NB4 (cell line): ENCODE measurements around the gene FLT1.

Experiments
- DNase-seq: peaks from one replicate; pipeline ENCODE4 v3.0.0; 2010; ENCODE audit warnings: low read depth
- H3K4me3 ChIP-seq: one replicate; pipeline ENCODE4 v1.5.1; 2011; ENCODE audit warnings: mild to moderate bottlenecking, low read depth, low read length, moderate library complexity
- CTCF ChIP-seq: IDR thresholded peaks from one replicate; pipeline ENCODE4 v1.5.1; 2012; ENCODE audit warnings: low read depth, low read length
- MYC ChIP-seq: IDR thresholded peaks from 2 replicates; pipeline ENCODE4 v1.6.1; 2011; ENCODE audit warnings: low read depth, low read length
- POLR2A ChIP-seq: IDR thresholded peaks from 2 replicates; pipeline ENCODE4 v1.6.1; 2011; ENCODE audit warnings: mild to moderate bottlenecking; ENCODE audit not compliant: insufficient read length; ENCODE audit errors: extremely low read depth
- TF ChIP-seq, protein P1 (sequence below): IDR thresholded peaks from 2 replicates; pipeline ENCODE4 v1.6.1; 2011; ENCODE audit warnings: low read depth, low read length

The FLT1 gene

GRCh38 chr13:28494778-28495537 is at the start of gene FLT1:
FLT1 (minus strand) TSS chr13:28495128; CDS start chr13:28494843, 285 bp downstream.
- peak; percentile 72 for DNase-seq
- H3K4me3 ChIP-seq: peak within 1 kb of the TSS; percentile 27
- TF ChIP-seq POLR2A: no peak
- no peak for TF ChIP-seq CTCF
- TF ChIP-seq MYC: no peak
- TF ChIP-seq, protein P1, sequence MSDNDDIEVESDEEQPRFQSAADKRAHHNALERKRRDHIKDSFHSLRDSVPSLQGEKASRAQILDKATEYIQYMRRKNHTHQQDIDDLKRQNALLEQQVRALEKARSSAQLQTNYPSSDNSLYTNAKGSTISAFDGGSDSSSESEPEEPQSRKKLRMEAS: no peak

DNA sequence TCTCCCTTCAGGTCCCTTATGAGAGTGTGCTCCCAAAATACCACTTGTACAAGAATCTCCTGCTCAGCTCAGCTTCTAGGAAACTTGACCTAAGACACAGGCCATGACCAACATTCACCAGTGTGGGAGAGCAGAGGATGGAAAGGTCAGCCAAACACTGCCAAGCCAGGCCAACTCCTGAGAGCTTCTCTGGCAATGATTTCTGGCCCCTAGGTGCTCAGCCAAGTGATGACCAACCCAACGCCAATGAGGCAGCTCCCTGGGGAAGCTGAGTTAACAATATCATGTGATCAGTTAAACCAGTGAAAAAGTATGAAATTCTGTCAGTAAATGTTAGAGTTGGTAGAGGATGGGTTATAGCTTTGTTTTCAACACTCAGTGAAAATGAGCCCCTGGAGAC is 49.1 kb upstream of the FLT1 start:
- TF ChIP-seq POLR2A (no peak), MYC (no peak), CTCF (no peak)
- TF ChIP-seq, protein P1: no peak
- no peak overlapping the region for H3K4me3 ChIP-seq
- DNase-seq: no peak

GRCh38 chr13:28542804-28543203 is 47.9 kb upstream of the FLT1 start:
- H3K4me3 ChIP-seq: no peak overlapping the region
- no peak for DNase-seq
- TF ChIP-seq MYC: no peak
- TF ChIP-seq POLR2A: no peak
- TF ChIP-seq, protein P1: no peak
- TF ChIP-seq CTCF: no peak

DNA sequence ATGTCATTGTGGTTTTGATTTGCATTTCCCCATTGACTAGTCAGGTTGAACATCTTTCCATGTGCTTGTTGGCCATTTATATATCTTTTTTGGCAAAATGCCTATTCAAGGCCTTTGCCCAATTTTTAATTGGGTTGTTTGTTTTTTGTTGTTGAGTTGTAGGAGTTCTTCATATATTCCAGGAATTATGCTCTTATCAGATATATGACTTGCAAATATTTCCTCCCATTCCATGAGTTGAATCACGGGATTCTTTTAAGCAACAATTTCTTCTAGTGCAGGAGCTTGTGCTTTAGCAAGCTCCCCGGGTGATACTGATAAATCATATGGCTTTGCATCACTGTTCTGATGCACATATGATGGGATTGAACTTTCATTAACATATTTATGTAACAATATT is 47.0 kb upstream of the FLT1 start:
- DNase-seq: no peak
- no peak overlapping the region for H3K4me3 ChIP-seq
- TF ChIP-seq MYC: no peak
- TF ChIP-seq POLR2A: no peak
- TF ChIP-seq, protein P1: no peak
- TF ChIP-seq CTCF: no peak

- no peak for DNase-seq
- H3K4me3 ChIP-seq: no peak overlapping the region
- TF ChIP-seq POLR2A: no peak
- TF ChIP-seq, protein P1: no peak
- TF ChIP-seq MYC: no peak
- no peak for TF ChIP-seq CTCF
Observed at GRCh38 chr13:28540612-28541011, 45.7 kb upstream of the FLT1 start.
